GM12801 (cell line): Measurements from ENCODE around the gene LONRF2.

Source experiments
- CTCF ChIP-seq: IDR thresholded peaks from one replicate; pipeline ENCODE4 v1.5.1; 2011; ENCODE audit warnings: control low read depth; ENCODE audit not compliant: insufficient read length; ENCODE audit errors: extremely low read depth

Gene LONRF2

GRCh38 chr2:100237163-100237562 is 85.1 kb downstream of the LONRF2 start:
- no peak for TF ChIP-seq CTCF

GRCh38 chr2:100236166-100236565 is 86.1 kb downstream of the LONRF2 start:
- TF ChIP-seq CTCF, result no peak

- no peak for TF ChIP-seq CTCF
Measured at GRCh38 chr2:100235581-100235980, 86.7 kb downstream of the LONRF2 start.

GRCh38 chr2:100235098-100235497 is 87.2 kb downstream of the LONRF2 start:
- no peak for TF ChIP-seq CTCF

- no peak for TF ChIP-seq CTCF
Measured at GRCh38 chr2:100234141-100234540, 88.2 kb downstream of the LONRF2 start.

GRCh38 chr2:100233061-100233460 is 89.2 kb downstream of the LONRF2 start:
- no peak for TF ChIP-seq CTCF

- no peak for TF ChIP-seq CTCF
Measured at GRCh38 chr2:100230754-100231153, 91.5 kb downstream of the LONRF2 start.

GRCh38 chr2:100228967-100229366 is 93.3 kb downstream of the LONRF2 start:
- no peak for TF ChIP-seq CTCF
